ENCODE measurements around the gene PPFIBP1.
A peak's percentile ranks its signal among the peaks of the same experiment; 100 is the strongest.
"Not testable (repeated sequence)": the region's sequence is repeated elsewhere in the genome, so short reads cannot be mapped to it uniquely, and the experiment has no call there.

Gene PPFIBP1

GRCh38 chr12:27622436-27623195 is 98.6 kb downstream of the PPFIBP1 start:
- no peak for DNase-seq (ENCODE audit: low read depth)

GRCh38 chr12:27623645-27624044 is 99.6 kb downstream of the PPFIBP1 start:
- TF ChIP-seq CTCF (conservative IDR thresholded peaks at IDR 0.05; ENCODE audit: low read depth, low read length), result no peak
- H3K4me3 ChIP-seq (ENCODE audit: low read depth, low read length), result no peak overlapping the region
- DNase-seq (ENCODE audit: low read depth), result peak; percentile 61

More at GRCh38 chr12:27622436-27623195, 98.6 kb downstream of the PPFIBP1 start:
- no peak for TF ChIP-seq CTCF (conservative IDR thresholded peaks at IDR 0.05; ENCODE audit: low read depth, low read length)
- H3K4me3 ChIP-seq (ENCODE audit: low read depth, low read length), result no peak overlapping the region

GRCh38 chr12:27624586-27624985 is 100.6 kb downstream of the PPFIBP1 start:
- TF ChIP-seq CTCF (conservative IDR thresholded peaks at IDR 0.05; ENCODE audit: low read depth, low read length), result no peak
- DNase-seq (ENCODE audit: low read depth), result no peak
- no peak overlapping the region for H3K4me3 ChIP-seq (ENCODE audit: low read depth, low read length)

- DNase-seq (ENCODE audit: low read depth), result peak; percentile 92
- TF ChIP-seq CTCF (conservative IDR thresholded peaks at IDR 0.05; ENCODE audit: low read depth, low read length), result no peak
- H3K4me3 ChIP-seq (ENCODE audit: low read depth, low read length), result no peak overlapping the region
Observed at GRCh38 chr12:27627123-27627852, 103.3 kb downstream of the PPFIBP1 start.

GRCh38 chr12:27627853-27628469 is 104.0 kb downstream of the PPFIBP1 start:
- DNase-seq (ENCODE audit: low read depth), result peak; percentile 57
- not testable (repeated sequence) for H3K4me3 ChIP-seq (ENCODE audit: low read depth, low read length)

GRCh38 chr12:27630219-27630618 is 106.2 kb downstream of the PPFIBP1 start:
- H3K4me3 ChIP-seq (ENCODE audit: low read depth, low read length); DNase-seq (ENCODE audit: low read depth): not testable (repeated sequence)

- TF ChIP-seq CTCF (conservative IDR thresholded peaks at IDR 0.05; ENCODE audit: low read depth, low read length), result no peak
- no peak for DNase-seq (ENCODE audit: low read depth)
- H3K4me3 ChIP-seq (ENCODE audit: low read depth, low read length), result no peak overlapping the region
Observed at GRCh38 chr12:27631365-27631764, 107.4 kb downstream of the PPFIBP1 start.
